Uterus (tissue), 2 donors: ENCODE results near the gene PAOX.

Source experiments
- POLR2A ChIP-seq, 2 donors: fragments of 450-650 bp; IDR thresholded peaks; one replicate each; pipeline ENCODE4 v1.6.1; 2016; ENCODE audit warnings: antibody characterized with exemption in 2 of 2, mild to moderate bottlenecking in 1 of 2, moderate library complexity in 1 of 2
- TF ChIP-seq, protein P1 (sequence below), 4 experiments: fragments of 200-600 bp in 2 of 4; fragments of 450-650 bp in 2 of 4; sonication (generic) in 2 of 4; IDR thresholded peaks; one replicate each; pipeline ENCODE4 v1.5.1; 2016 to 2019; ENCODE audit warnings: antibody characterized with exemption in 4 of 4, mild to moderate bottlenecking in 2 of 4, moderate library complexity in 1 of 4

DNA sequence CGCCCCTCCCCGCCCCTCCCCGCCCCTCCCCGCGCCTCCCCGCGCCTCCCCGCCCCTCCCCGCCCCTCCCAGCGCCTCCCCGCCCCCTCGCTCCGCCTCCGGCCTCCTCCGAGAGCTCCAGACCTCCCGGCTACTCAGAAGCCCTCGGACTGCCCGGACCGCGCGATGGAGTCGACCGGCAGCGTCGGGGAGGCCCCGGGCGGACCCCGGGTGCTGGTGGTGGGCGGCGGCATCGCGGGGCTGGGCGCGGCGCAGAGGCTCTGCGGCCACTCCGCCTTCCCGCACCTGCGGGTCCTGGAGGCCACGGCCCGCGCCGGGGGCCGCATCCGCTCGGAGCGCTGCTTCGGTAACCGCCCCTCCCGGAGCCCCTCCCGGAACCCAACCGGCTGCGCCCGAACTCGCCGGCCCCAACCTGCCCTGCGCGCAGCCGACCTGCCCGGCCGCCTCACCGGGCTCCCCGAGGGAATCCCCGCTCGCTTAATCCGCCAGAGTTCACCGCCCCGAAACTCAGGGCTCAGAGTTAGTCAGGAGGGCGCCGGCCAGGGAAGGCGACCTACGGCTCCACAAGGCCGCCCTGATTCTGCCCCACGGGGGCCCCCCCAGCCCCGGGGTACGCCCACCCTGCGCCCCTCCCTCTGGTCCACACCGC is at the start of gene PAOX:
- TF ChIP-seq, protein P1, sequence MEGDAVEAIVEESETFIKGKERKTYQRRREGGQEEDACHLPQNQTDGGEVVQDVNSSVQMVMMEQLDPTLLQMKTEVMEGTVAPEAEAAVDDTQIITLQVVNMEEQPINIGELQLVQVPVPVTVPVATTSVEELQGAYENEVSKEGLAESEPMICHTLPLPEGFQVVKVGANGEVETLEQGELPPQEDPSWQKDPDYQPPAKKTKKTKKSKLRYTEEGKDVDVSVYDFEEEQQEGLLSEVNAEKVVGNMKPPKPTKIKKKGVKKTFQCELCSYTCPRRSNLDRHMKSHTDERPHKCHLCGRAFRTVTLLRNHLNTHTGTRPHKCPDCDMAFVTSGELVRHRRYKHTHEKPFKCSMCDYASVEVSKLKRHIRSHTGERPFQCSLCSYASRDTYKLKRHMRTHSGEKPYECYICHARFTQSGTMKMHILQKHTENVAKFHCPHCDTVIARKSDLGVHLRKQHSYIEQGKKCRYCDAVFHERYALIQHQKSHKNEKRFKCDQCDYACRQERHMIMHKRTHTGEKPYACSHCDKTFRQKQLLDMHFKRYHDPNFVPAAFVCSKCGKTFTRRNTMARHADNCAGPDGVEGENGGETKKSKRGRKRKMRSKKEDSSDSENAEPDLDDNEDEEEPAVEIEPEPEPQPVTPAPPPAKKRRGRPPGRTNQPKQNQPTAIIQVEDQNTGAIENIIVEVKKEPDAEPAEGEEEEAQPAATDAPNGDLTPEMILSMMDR (IDR thresholded peaks at IDR 0.05): no peak
- TF ChIP-seq POLR2A (IDR thresholded peaks at IDR 0.05): peak in 1 of 2 donors; percentile 48
